Measurements from ENCODE around the gene YJEFN3.

Gene YJEFN3

GRCh38 chr19:19505669-19506326 is 22.9 kb upstream of the YJEFN3 start:
- TF ChIP-seq, protein P1, sequence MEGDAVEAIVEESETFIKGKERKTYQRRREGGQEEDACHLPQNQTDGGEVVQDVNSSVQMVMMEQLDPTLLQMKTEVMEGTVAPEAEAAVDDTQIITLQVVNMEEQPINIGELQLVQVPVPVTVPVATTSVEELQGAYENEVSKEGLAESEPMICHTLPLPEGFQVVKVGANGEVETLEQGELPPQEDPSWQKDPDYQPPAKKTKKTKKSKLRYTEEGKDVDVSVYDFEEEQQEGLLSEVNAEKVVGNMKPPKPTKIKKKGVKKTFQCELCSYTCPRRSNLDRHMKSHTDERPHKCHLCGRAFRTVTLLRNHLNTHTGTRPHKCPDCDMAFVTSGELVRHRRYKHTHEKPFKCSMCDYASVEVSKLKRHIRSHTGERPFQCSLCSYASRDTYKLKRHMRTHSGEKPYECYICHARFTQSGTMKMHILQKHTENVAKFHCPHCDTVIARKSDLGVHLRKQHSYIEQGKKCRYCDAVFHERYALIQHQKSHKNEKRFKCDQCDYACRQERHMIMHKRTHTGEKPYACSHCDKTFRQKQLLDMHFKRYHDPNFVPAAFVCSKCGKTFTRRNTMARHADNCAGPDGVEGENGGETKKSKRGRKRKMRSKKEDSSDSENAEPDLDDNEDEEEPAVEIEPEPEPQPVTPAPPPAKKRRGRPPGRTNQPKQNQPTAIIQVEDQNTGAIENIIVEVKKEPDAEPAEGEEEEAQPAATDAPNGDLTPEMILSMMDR (IDR thresholded peaks at IDR 0.05; ENCODE audit: borderline replicate concordance, insufficient read depth, low read depth, low read length) = no peak
- no peak overlapping the region for H3K4me3 ChIP-seq (ENCODE audit: low read depth, low read length)

DNA sequence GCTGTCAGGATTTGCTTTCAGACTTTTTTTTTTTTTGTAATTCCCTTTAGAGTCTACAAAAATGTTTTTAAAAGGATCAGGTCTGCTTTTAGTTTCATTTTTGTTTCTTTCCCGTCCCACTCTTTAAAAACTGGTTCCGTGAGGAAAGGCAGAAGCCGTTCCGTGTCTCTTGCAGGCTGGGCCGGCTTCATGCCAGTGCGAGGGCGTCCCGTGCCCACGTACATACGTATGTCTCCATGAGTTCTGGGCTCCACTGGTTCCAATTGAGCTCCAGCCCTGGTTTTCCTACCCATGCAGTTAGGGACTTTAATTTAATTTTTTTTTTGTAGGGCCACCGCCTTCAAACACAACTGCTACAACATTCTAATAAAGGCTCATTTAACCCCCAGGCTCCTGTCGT is 22.1 kb upstream of the YJEFN3 start:
- TF ChIP-seq, protein P1 (IDR thresholded peaks at IDR 0.05; ENCODE audit: borderline replicate concordance, insufficient read depth, low read depth, low read length) = no peak
- H3K4me3 ChIP-seq (ENCODE audit: low read depth, low read length) = no peak overlapping the region

DNA sequence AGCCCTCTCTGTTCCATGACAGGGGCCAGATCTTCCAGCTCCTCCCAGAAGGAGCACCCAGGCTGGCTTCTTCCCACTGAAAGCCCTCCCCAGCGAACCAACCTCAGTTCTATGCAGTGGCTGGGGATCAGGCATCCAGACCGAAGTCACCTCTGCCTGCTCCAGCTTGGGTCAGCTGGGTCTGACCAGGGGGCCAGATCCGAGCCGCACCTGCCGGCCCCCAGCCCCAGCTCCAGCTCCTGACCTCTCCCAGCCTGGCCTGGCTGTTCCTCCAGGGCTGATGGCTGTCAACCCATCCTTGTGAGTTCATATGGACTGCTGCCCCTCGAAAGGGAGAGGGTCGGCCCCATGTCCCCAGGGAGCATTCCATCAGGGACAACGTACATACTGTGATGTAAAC is 21.4 kb upstream of the YJEFN3 start:
- TF ChIP-seq, protein P1 (IDR thresholded peaks at IDR 0.05; ENCODE audit: borderline replicate concordance, insufficient read depth, low read depth, low read length) = no peak
- no peak overlapping the region for H3K4me3 ChIP-seq (ENCODE audit: low read depth, low read length)

GRCh38 chr19:19508217-19508616 is 20.5 kb upstream of the YJEFN3 start:
- no peak overlapping the region for H3K4me3 ChIP-seq (ENCODE audit: low read depth, low read length)
- TF ChIP-seq, protein P1 (IDR thresholded peaks at IDR 0.05; ENCODE audit: borderline replicate concordance, insufficient read depth, low read depth, low read length) = no peak

DNA sequence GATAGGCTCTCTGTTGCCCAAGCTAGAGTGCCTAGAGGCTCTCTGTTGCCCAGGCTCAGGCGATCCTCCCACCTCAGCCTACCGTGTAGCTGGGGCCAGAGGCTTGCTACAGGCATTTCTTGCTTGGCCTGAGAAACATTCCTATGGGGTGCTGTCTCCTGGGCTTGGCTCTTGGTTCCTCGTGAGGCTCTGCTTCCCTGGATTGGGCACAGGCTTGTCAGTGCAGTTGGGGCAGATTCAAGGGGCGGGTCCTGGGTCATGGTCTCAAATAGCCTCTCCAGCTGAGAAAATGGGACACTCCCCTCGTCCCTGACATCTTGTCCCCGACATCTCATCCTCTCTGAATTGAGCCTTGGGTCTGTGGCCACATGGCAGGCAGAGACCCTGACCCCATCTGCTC is 18.3 kb upstream of the YJEFN3 start:
- TF ChIP-seq, protein P1 (IDR thresholded peaks at IDR 0.05; ENCODE audit: borderline replicate concordance, insufficient read depth, low read depth, low read length) = no peak
- H3K4me3 ChIP-seq (ENCODE audit: low read depth, low read length) = no peak overlapping the region

DNA sequence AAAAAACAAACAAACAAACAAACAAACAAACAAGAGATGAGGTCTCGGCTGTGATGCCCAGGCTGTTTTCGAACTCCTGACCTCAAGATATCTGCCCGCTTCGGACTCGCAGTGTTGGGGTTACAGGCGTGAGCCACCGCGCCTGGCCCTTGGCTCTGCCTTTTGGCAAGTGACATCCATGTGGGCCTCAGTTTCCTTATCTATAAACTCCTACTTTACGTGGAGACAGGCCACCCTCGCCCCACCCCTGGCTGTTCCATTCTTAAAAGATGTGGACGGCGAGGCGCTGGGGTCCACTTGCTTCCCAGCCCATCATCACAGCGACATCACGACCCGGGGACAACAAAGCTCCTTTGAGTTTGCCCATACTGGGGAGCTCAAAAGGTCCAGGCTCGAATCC is 15.0 kb upstream of the YJEFN3 start:
- TF ChIP-seq, protein P1 (IDR thresholded peaks at IDR 0.05; ENCODE audit: borderline replicate concordance, insufficient read depth, low read depth, low read length) = no peak

DNA sequence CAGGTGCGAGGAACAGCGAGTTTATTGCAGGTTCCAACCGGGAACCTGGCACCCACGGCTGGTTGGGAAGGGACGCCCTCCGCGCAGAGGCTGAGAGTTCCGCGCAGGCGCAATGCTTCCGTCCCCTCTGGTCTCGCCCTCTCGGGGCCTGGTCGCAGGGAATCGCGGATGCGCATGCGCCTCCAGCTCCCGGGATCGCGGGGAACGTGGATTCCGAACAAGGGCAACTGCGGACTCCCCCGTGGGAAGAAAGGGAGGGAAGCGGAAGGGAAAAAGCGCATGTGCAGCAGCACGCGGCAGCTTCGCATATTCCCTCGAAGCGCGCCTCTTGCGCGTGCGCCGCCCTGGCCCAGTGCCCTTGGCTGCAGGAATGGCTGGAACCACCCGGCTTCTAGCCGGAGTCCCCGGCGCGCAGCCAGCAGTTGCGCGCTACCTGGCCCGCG is 14.5 kb upstream of the YJEFN3 start:
- TF ChIP-seq, protein P1 (IDR thresholded peaks at IDR 0.05; ENCODE audit: borderline replicate concordance, insufficient read depth, low read depth, low read length) = no peak
- H3K4me3 ChIP-seq (ENCODE audit: low read depth, low read length) = no peak overlapping the region

More for the DNA sequence above, 15.0 kb upstream of the YJEFN3 start:
- H3K4me3 ChIP-seq (ENCODE audit: low read depth, low read length) = no peak overlapping the region

All from GM12875 (cell line).